K562 (cell line): ENCODE measurements around the gene FXYD4. TPM values are rescaled to one million over a fixed set of nuclear protein-coding genes. Genes with fewer than 3 reads are reported as not detected.

Experiments used
- CHD1 ChIP-seq: fragments of 200-600 bp; sonication (generic); IDR thresholded peaks from one replicate; pipeline ENCODE4 v1.6.1; 2012; ENCODE audit warnings: mild to moderate bottlenecking, moderate library complexity, low read length, inconsistent platforms
- DIDO1 ChIP-seq: fragments of 450-650 bp; IDR thresholded peaks from 2 replicates; pipeline ENCODE4 v1.6.1; 2016; ENCODE audit warnings: low read depth, missing biosample characterization, missing genetic modification characterization
- DPF2 ChIP-seq: fragments of 450-650 bp; IDR thresholded peaks from 2 replicates; pipeline ENCODE4 v1.6.1; 2016
- EGR1 ChIP-seq: fragments of 450-650 bp; conservative IDR thresholded peaks from 2 replicates; pipeline ENCODE4 v1.6.1; 2017; ENCODE audit warnings: mild to moderate bottlenecking
- ELF1 ChIP-seq: fragments of 200-800 bp; sonication (Bioruptor generic); IDR thresholded peaks from 2 replicates; pipeline ENCODE4 v1.6.1; 2016; ENCODE audit warnings: missing genetic modification characterization, missing compliant biosample characterization
- ESRRB ChIP-seq: fragments of 250-450 bp; sonication (Bioruptor Pico); IDR thresholded peaks from 2 replicates; pipeline ENCODE4 v1.5.0; 2020; ENCODE audit warnings: mild to moderate bottlenecking, moderate library complexity, borderline replicate concordance
- ETS1 ChIP-seq: conservative IDR thresholded peaks from 2 replicates; pipeline ENCODE4 v1.6.1; 2011; ENCODE audit warnings: low read depth, mild to moderate bottlenecking, low read length; ENCODE audit not compliant: control insufficient read depth
- HDAC2 ChIP-seq: fragments of 450-650 bp; IDR thresholded peaks from 2 replicates; pipeline ENCODE4 v1.6.1; 2016; ENCODE audit warnings: mild to moderate bottlenecking
- HDAC6 ChIP-seq: IDR thresholded peaks from 2 replicates; pipeline ENCODE4 v1.6.1; 2012; ENCODE audit warnings: low read depth, mild to moderate bottlenecking, control low read depth, inconsistent platforms, low read length, moderate library complexity
- MBD2 ChIP-seq: sonication (generic); IDR thresholded peaks from 2 replicates; pipeline ENCODE4 v1.6.1; 2016; ENCODE audit warnings: low read depth, borderline replicate concordance
- MEF2A ChIP-seq: IDR thresholded peaks from 2 replicates; pipeline ENCODE4 v1.6.1; 2011; ENCODE audit warnings: low read depth, mild to moderate bottlenecking, low read length, moderate library complexity; ENCODE audit not compliant: control insufficient read depth
- NBN ChIP-seq: fragments of 450-650 bp; IDR thresholded peaks from 2 replicates; pipeline ENCODE4 v1.6.1; 2016; ENCODE audit warnings: low read depth, mild to moderate bottlenecking
- NCOR1 ChIP-seq: fragments of 450-650 bp; IDR thresholded peaks from 2 replicates; pipeline ENCODE4 v1.6.1; 2016; ENCODE audit warnings: mild to moderate bottlenecking, moderate library complexity
- NKRF ChIP-seq: fragments of 450-650 bp; IDR thresholded peaks from 2 replicates; pipeline ENCODE4 v1.6.1; 2016; ENCODE audit warnings: borderline replicate concordance
- PKNOX1 ChIP-seq: fragments of 450-650 bp; IDR thresholded peaks from 2 replicates; pipeline ENCODE4 v1.6.1; 2016
- POLR2A ChIP-seq: fragments of 450-650 bp; conservative IDR thresholded peaks from 2 replicates; pipeline ENCODE4 v1.6.1; 2016
- SMAD4 ChIP-seq: fragments of 250-450 bp; sonication (Bioruptor Pico); conservative IDR thresholded peaks from 2 replicates; pipeline ENCODE4 v1.8.0; 2021; ENCODE audit warnings: inconsistent platforms, mild to moderate bottlenecking, moderate library complexity
- TAF9B ChIP-seq: fragments of 450-650 bp; IDR thresholded peaks from 2 replicates; pipeline ENCODE4 v1.6.1; 2018; ENCODE audit warnings: mild to moderate bottlenecking; ENCODE audit not compliant: partially characterized antibody
- TGIF2 ChIP-seq: sonication (generic); formaldehyde crosslinking; IDR thresholded peaks from 2 replicates; pipeline ENCODE4 v1.8.1; 2022; ENCODE audit warnings: mild to moderate bottlenecking, missing genetic modification reagents, moderate library complexity
- TRIM24 ChIP-seq, 2 experiments: fragments of 450-650 bp; IDR thresholded peaks; 2 replicates each; pipeline ENCODE4 v1.6.1; 2016
- VEZF1 ChIP-seq: fragments of 200-800 bp; sonication (Bioruptor generic); IDR thresholded peaks from 2 replicates; pipeline ENCODE4 v1.6.1; 2017; ENCODE audit warnings: missing genetic modification characterization, missing compliant biosample characterization
- ZEB2 ChIP-seq: fragments of 450-650 bp; IDR thresholded peaks from 2 replicates; pipeline ENCODE4 v1.6.1; 2016
- ZNF174 ChIP-seq: fragments of 250-450 bp; sonication (Bioruptor Pico); IDR thresholded peaks from 2 replicates; pipeline ENCODE4 v1.4.0; 2020; ENCODE audit warnings: mild to moderate bottlenecking
- ZNF24 ChIP-seq: fragments of 450-650 bp; IDR thresholded peaks from 2 replicates; pipeline ENCODE4 v1.6.1; 2016
- ZNF561 ChIP-seq: fragments of 450-650 bp; formaldehyde crosslinking; conservative IDR thresholded peaks from 2 replicates; pipeline ENCODE4 v1.4.0; 2020; ENCODE audit warnings: mild to moderate bottlenecking, moderate library complexity
- ZNF764 ChIP-seq: fragments of 250-450 bp; sonication (Bioruptor Pico); IDR thresholded peaks from 2 replicates; pipeline ENCODE4 v1.4.0; 2020; ENCODE audit warnings: low read depth, mild to moderate bottlenecking, moderate library complexity
- ZSCAN29 ChIP-seq: fragments of 450-650 bp; IDR thresholded peaks from 2 replicates; pipeline ENCODE4 v1.6.1; 2017
- polyA plus RNA-seq, 8 experiments: library from polyadenylated mRNA; depleted of rRNA in 4 of 8; stranded (reverse) in 5 of 8; unstranded in 3 of 8; fragments of >200 nt; fragmentation: Nextera tagmentation in 2 of 8; fragmentation: Illumina TruSeq in 1 of 8; extraction: Ambion mirVana in 2 of 8; extraction: Trizol in 1 of 8; gene quantifications; 2 replicates each; pipeline versions ENCODE4 v1.2.1 to v1.2.3, GENCODE V29; 2011 to 2014; ENCODE audit warnings: inconsistent platforms in 1 of 8, missing spikeins in 1 of 8
- total RNA-seq, 7 experiments: library from RNA; depleted of rRNA in 6 of 7; stranded (reverse); fragments of >200 nt in 6 of 7; fragmentation: Illumina TruSeq in 2 of 7; extraction: Trizol in 2 of 7; gene quantifications; 2 replicates each; pipeline versions ENCODE4 v1.2.1 to v1.2.3, GENCODE V29; 2011 to 2021; ENCODE audit warnings: low replicate concordance in 1 of 7

Gene FXYD4
- total and polyA plus RNA-seq, 9 of the 15 experiments (the other 6 are each of a cell fraction or from before 2014, with no cell fraction given), result not detected

GRCh38 chr10:43408710-43409384, 37.4 kb downstream of the FXYD4 start, which contains the start of gene HNRNPF (continued):
- TF ChIP-seq DPF2 (no peak), TGIF2 (peak; percentile 76; the same call in 1 of the 2 replicates), EGR1 (peak; percentile 95), CHD1 (no peak), ZNF24 (0 out of 2 replicates have a peak, but pooled peaks have one; percentile 39), ZNF174 (CRISPR knock-in tag) (no peak), DIDO1 (no peak), MEF2A (no peak), NBN (peak; percentile 90), ESRRB (CRISPR knock-in tag) (no peak), ETS1 (peak; percentile 60; the same call in 1 of the 2 replicates), TAF9B (no peak), ZSCAN29 (no peak), HDAC6 (no peak), SMAD4 (peak; percentile 84), POLR2A (peak; percentile 97), ZEB2 (no peak), VEZF1 (CRISPR knock-in tag) (peak; percentile 97), NKRF (peak; percentile 97), MBD2 (no peak), ZNF764 (peak; percentile 83), HDAC2 (peak; percentile 79), TRIM24 (IDR thresholded peaks at IDR 0.05) (peak in 1 of 2 experiments; percentile 87; a peak in 2 of 4 replicates), PKNOX1 (peak; percentile 45; the same call in 1 of the 2 replicates), ELF1 (tag) (peak; percentile 96), NCOR1 (no peak), ZNF561 (no peak; the same call in 1 of the 2 replicates)
